HG02852 (cell line): Measurements from ENCODE around the gene FYB1.
A peak's percentile ranks its signal among the peaks of the same experiment; 100 is the strongest.
"Not testable (repeated sequence)": the region's sequence is repeated elsewhere in the genome, so short reads cannot be mapped to it uniquely, and the experiment has no call there.

Experiments used
- ATAC-seq: cut with Tn5 transposase; IDR thresholded peaks from one replicate; pipeline ENCODE4 v1.9.1; 2021; ENCODE audit warnings: mild to moderate bottlenecking, moderate library complexity; ENCODE audit not compliant: unreplicated experiment

FYB1 gene, protein sequence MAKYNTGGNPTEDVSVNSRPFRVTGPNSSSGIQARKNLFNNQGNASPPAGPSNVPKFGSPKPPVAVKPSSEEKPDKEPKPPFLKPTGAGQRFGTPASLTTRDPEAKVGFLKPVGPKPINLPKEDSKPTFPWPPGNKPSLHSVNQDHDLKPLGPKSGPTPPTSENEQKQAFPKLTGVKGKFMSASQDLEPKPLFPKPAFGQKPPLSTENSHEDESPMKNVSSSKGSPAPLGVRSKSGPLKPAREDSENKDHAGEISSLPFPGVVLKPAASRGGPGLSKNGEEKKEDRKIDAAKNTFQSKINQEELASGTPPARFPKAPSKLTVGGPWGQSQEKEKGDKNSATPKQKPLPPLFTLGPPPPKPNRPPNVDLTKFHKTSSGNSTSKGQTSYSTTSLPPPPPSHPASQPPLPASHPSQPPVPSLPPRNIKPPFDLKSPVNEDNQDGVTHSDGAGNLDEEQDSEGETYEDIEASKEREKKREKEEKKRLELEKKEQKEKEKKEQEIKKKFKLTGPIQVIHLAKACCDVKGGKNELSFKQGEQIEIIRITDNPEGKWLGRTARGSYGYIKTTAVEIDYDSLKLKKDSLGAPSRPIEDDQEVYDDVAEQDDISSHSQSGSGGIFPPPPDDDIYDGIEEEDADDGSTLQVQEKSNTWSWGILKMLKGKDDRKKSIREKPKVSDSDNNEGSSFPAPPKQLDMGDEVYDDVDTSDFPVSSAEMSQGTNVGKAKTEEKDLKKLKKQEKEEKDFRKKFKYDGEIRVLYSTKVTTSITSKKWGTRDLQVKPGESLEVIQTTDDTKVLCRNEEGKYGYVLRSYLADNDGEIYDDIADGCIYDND

DNA sequence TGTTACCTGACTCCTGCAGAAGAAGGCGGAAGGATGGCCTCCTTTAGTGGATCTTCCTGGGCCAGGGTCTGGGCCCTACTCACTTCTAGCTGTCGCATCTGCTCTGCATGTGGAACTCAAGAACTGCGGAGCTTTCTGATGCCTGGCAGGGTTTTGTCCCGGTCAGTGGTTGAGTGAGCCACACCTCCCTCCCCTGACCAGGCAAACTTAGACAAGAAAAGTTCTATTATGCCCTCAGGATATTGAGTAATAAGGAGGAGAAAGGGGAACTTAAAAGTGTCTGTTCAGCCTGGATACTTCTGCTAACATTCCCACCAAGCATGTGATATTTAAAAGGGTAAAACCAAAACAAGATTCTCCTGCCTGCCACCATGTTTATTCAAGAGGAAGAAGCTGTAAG lies at the start of gene FYB1:
Gene FYB1 (minus strand): TSS at position 127 of the 400 bp plus-strand sequence. CDS start 16,603 bp downstream, outside the sequence.
- ATAC-seq = no peak

GRCh38 chr5:39267186-39267585 lies 47.8 kb upstream of the FYB1 start:
- ATAC-seq = no peak

DNA sequence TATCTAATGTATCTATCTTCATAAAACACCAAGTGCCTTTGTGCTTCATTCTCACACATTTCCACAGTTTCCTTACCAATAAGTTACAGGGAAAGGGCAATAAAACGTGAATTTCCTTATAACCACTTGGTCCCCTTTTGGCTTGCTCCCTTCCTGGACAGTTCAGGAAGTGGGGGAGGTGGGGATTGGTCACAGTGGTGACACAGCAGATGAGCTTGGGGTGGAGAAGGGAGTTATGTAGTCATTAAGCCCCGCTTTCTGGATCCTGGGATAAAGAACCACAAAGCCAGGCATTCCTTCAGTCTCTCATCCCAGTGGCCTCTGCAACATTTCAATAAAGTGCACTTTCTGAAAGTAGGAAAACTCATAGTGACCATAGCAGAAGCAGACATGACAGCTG lies 47.1 kb upstream of the FYB1 start:
- ATAC-seq = no peak

DNA sequence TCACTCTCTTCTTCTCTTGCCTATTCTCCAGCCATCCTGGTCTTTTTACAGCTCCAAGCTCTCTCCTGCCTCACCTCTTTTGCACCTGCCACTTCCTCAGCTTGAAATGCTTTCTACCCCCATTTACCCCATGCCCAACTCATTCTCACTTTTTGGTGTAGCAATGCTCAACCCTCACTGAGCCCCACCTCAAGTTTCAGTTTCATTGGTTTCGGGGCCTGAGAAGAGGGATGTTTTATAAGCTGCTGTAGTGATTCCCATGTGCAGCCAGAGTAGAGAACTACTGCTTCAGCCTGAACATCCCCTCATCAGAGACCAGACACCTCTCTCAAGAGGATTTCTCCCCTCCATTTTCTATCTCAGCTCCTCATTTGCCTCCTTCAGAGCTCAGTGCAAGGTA lies 45.2 kb upstream of the FYB1 start:
- peak; percentile 87 for ATAC-seq

DNA sequence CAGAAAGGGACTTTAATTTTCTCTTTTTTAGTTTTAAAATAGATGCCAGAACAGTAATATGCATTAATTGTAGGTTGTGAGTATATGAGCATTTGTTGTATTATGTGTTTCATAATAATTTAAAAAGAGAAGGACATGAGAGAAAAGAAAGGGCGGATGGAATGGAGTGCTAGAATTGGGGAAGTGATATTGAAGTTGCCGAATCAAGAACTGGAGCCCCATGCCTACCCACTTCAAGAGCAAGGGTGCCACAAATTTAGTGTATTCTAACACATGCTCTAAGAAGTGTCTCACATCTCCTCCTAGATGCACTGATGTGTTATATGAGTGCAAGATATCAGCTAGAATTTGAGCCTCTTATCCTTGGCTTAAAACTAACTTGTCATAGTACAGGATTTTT lies 43.6 kb upstream of the FYB1 start:
- no peak for ATAC-seq

- ATAC-seq = no peak
Measured at GRCh38 chr5:39260095-39260494, 40.7 kb upstream of the FYB1 start.

- ATAC-seq = no peak
Measured at GRCh38 chr5:39257554-39257953, 38.2 kb upstream of the FYB1 start.

DNA sequence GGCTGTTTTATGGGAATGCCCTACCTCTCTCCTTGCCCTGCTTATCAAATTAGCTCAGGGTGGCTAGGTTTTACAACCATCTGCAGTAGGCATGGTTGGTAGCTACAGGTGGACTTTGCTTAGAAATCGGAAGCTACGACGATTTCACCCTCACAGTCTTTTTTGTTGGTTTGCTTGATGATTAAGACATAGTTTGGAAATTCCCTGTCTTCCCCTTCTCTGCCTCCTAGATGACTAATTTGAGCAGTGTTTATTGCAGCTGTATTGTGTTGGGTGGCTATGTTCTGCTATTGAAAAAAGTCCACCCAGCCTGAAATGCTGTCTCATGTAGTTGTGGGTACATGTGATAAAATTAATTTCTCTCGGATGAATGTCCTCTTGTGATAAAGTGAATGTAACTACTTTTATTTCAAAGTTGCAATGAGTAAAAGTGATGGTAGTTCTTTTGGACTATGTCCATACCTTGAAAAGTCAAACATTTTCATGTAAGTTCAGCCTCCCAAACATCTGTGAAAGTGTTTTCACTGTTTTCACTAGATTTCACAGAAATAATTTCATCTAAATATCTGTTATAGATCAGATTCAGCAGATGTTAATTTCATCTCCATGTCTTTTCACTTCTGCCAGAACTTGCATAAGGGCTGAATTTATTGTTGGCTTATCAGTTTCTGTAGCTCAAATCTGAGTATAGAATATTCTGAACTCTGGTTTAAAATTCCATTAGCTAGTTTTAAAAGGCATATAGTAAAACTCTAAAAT lies 37.3 kb upstream of the FYB1 start:
- no peak for ATAC-seq

DNA sequence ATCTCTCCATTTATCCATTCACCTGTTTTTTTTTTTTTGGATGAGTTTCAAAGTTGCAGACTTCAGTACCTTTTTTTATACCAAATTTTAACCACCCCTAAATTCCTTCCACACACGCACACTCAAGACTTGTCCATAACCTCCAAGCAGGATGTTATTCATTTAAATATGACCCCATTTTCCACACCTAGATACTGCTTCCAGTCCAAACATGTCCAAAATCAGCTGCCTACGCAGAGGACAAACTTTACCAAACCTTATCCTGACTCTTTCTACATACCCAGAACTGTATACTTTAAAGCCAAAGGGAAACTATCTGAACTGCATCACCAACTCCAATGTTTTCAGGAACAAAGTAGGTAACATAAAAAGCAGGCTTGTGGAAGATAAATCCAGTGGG lies 36.0 kb upstream of the FYB1 start:
- ATAC-seq = no peak

DNA sequence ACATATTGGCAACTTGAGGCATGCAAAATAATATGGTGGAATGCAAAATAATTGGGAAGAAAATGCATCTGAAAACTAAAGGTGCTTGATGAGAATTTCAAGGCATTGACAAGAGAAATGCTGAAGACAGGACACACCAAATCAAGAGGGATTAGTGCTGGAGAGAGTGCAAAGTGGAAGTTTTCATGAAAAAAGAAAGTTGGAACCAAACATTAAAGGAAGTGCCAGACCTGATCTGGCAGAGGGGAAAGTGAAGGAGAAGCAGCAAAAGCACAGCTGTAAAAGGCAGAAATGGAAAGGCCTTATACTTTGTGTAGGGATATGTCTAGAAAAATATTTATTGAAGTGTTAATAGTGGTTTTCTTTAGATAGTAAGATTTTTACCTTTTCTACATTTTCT lies 35.3 kb upstream of the FYB1 start:
- no peak for ATAC-seq

DNA sequence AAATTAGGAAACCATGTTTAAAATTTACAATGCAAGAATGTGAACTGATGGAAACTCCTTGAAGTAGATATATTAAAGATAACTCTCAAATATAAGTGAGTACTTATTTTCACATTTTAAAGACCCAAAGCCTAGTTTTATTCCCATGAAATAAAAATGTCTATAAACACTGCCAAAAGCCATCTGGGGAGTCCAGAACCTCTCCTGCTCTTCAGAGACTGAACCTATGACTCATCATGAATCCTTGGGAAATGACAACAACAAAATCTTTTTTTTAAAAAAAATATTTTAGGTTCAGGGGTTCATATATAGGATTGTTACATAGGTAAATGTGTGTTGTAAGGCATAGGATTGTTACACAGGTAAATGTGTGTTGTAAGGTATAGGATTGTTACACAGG lies 33.8 kb upstream of the FYB1 start:
- no peak for ATAC-seq

DNA sequence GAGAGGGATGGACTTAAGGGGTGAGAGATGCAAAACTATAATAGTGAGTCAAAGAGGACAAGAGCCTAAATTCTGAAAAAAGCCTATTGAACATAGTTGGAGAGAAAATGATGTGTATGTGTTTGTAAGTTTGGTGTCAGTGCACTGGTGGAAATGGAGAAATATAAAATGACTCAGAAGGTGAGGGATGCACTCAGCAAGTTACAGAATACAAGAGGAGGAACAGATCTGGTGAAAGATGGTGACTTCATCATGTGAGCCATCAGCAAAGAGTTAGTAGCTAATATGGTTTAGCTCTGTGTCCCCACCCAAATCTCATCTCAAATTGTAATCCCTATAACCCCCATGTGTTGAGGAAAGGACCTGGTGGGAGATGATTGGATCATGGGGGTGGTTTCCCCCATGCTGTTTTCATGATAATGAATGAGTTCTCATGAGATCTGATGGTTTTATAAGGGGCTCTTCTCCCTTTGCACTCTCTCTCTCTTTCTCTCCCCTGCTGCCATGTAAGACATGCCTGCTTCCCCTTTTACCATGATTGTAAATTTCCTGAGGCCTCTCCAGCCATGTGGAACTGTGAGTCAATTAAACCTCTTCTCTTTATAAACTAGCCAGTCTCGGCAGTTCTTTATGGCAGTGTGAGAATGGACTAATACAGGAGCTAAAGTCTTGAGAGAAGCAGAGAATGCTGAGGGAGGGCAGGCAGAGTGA lies 30.4 kb upstream of the FYB1 start:
- no peak for ATAC-seq

DNA sequence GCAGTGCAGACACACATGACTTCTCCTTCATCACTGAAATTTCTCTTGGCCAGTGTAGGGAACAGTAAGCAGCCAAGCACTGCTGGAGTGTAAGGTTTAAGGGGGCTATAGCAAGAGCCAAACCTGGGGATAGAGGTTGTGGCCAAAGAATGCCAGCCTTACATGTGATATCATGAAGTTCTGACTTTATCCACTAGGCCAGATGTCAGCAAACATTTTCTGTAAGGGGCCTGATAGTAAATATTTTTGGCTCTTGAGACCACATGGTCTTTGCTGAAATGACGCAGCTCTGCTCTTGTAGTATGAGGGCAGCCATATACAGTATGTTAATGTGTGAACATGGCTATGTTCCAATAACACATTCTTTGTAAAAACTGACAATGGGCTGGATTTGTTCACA lies 29.7 kb upstream of the FYB1 start:
- no peak for ATAC-seq

GRCh38 chr5:39240750-39241149 lies 21.4 kb upstream of the FYB1 start:
- no peak for ATAC-seq

GRCh38 chr5:39238366-39239105 lies 19.2 kb upstream of the FYB1 start:
- no peak for ATAC-seq

GRCh38 chr5:39236718-39237117 lies 17.4 kb upstream of the FYB1 start:
- ATAC-seq = no peak

GRCh38 chr5:39235648-39236047 lies 16.3 kb upstream of the FYB1 start:
- no peak for ATAC-seq

DNA sequence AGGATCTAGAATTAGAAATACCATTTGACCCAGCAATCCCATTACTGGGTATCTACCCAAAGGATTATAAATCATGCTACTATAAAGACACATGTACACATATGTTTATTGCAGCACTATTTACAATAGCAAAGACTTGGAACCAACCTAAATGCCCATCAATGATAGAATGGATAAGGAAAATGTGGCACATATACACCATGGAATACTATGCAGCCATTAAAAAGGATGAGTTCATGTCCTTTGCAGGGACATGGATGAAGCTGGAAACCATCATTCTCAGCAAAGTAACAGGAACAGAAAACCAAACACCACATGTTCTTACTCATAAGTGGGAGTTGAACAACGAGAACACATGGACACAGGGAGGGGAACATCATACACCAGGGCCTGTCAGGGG lies 15.1 kb upstream of the FYB1 start:
- not testable (repeated sequence) for ATAC-seq

DNA sequence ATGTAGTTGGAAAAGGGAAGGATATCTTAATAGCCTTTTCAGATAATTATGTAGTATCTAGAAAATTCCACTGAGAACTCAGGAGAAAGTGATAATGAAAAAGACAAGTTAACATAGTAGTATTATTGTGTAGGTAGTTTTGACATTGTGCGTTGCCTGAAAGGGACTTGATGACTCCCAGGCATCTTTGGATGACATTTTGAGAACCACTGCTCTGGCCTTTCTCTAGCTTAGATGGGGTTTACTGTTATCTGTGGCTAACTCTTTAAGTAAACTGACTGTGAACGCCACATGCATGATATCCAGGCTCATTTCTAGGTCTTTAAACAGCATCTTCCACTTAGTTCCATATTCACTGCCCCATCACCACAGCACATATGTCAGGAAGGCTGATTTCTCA lies 14.4 kb upstream of the FYB1 start:
- no peak for ATAC-seq
